PC-3 (cell line): ENCODE results near the gene PSMA7. TPM values are rescaled to one million over a fixed set of nuclear protein-coding genes. Genes with fewer than 3 reads are reported as not detected.

ENCODE experiments used
- ATAC-seq: fragments of 200-7000 bp; cut with Tn5 transposase; 2 replicates; pipeline ENCODE4 v1.9.1; 2020; ENCODE audit warnings: mild to moderate bottlenecking, moderate library complexity
- BruUV-seq: library from RNA; stranded (reverse); fragments of 400-500 nt; replicated peaks from 2 replicates; lab custom pipeline; 2021; lab: Mats Ljungman, UMichigan
- CTCF ChIA-PET: fragments of 300-600 bp; sonication (Branson Sonifier 250); formaldehyde crosslinking; loops from one replicate; lab custom pipeline; 2022; ENCODE audit warnings: antibody characterized with exemption; lab: Charles Lee
- POLR2A ChIA-PET: fragments of 300-600 bp; sonication (Branson Sonifier 250); formaldehyde crosslinking; loops from one replicate; lab custom pipeline; 2022; ENCODE audit warnings: antibody characterized with exemption; ENCODE audit not compliant: unreplicated experiment; lab: Charles Lee
- DNase-seq: peaks from one replicate; pipeline ENCODE4 v3.0.0-alpha.2; 2015
- H2AFZ ChIP-seq: fragments of 300-600 bp; sonication (generic); 2 replicates; pipeline ENCODE4 v1.6.0; 2016; ENCODE audit warnings: antibody characterized with exemption, low read length
- H3F3A ChIP-seq: fragments of 300-600 bp; sonication (generic); one replicate; pipeline ENCODE4 v1.6.0; 2017; ENCODE audit warnings: antibody characterized with exemption, low read length, control low read depth, mild to moderate bottlenecking; ENCODE audit not compliant: unreplicated experiment
- H3K27ac ChIP-seq: fragments of 300-600 bp; sonication (generic); 2 replicates; pipeline ENCODE4 v1.5.1; 2016; ENCODE audit warnings: mild to moderate bottlenecking, low read length
- H3K27me3 ChIP-seq: fragments of 300-600 bp; sonication (generic); 2 replicates; pipeline ENCODE4 v1.6.1; 2016; ENCODE audit warnings: low read length, mixed read lengths
- H3K36me3 ChIP-seq: fragments of 300-600 bp; sonication (generic); 2 replicates; pipeline ENCODE4 v1.6.1; 2016; ENCODE audit warnings: low read depth, mixed run types, low read length, mixed read lengths
- H3K4me1 ChIP-seq: fragments of 300-600 bp; sonication (generic); 2 replicates; pipeline ENCODE4 v1.5.1; 2016; ENCODE audit warnings: low read length; ENCODE audit not compliant: insufficient read depth
- H3K4me2 ChIP-seq: fragments of 300-600 bp; sonication (generic); 2 replicates; pipeline ENCODE4 v1.6.0; 2016; ENCODE audit warnings: low read length
- H3K4me3 ChIP-seq: fragments of 300-600 bp; sonication (generic); 2 replicates; pipeline ENCODE4 v1.5.1; 2016; ENCODE audit warnings: mild to moderate bottlenecking, low read length, mixed read lengths
- H3K79me2 ChIP-seq: fragments of 300-600 bp; sonication (generic); 2 replicates; pipeline ENCODE4 v1.6.1; 2017; ENCODE audit warnings: low read length, mixed read lengths
- H3K9ac ChIP-seq: fragments of 300-600 bp; sonication (generic); 2 replicates; pipeline ENCODE4 v1.6.0; 2016; ENCODE audit warnings: mild to moderate bottlenecking, low read length
- H3K9me2 ChIP-seq: fragments of 300-600 bp; sonication (generic); replicated peaks from 2 replicates; pipeline ENCODE4 v1.6.1; 2016; ENCODE audit warnings: mixed run types, low read length, mixed read lengths
- H3K9me3 ChIP-seq: fragments of 300-600 bp; sonication (generic); 2 replicates; pipeline ENCODE4 v1.6.1; 2016; ENCODE audit warnings: low read length, mixed read lengths
- H4K20me1 ChIP-seq: fragments of 300-600 bp; sonication (generic); 2 replicates; pipeline ENCODE4 v1.6.1; 2016; ENCODE audit warnings: low read length, mixed read lengths
- EZH2 ChIP-seq: fragments of 300-600 bp; sonication (generic); IDR thresholded peaks from one replicate; pipeline ENCODE4 v1.6.1; 2017; ENCODE audit warnings: antibody characterized with exemption, mild to moderate bottlenecking, low read length; ENCODE audit not compliant: unreplicated experiment
- EZH2phosphoT487 ChIP-seq: fragments of 300-600 bp; sonication (generic); IDR thresholded peaks from 2 replicates; pipeline ENCODE4 v1.6.1; 2018; ENCODE audit warnings: mild to moderate bottlenecking, antibody characterized with exemption, low read length, borderline replicate concordance
- intact Hi-C: fragments of 100-400 bp; cut with micrococcal nuclease; formaldehyde crosslinking; loops from 2 replicates; pipeline ENCODE4 v1.9.0; 2023
- total RNA-seq: library from RNA; depleted of rRNA; stranded (reverse); fragments of >200 nt; gene quantifications from 2 replicates; pipeline ENCODE4 v1.2.3, GENCODE V29; 2014
- TF ChIP-seq, protein P1 (sequence below): fragments of 300-600 bp; sonication (generic); conservative IDR thresholded peaks from 2 replicates; pipeline ENCODE4 v1.5.1; 2017; ENCODE audit warnings: antibody characterized with exemption, low read depth, mild to moderate bottlenecking, low read length

Gene PSMA7
- total RNA-seq, 1 experiment from 2014 or later = 751 TPM

DNA sequence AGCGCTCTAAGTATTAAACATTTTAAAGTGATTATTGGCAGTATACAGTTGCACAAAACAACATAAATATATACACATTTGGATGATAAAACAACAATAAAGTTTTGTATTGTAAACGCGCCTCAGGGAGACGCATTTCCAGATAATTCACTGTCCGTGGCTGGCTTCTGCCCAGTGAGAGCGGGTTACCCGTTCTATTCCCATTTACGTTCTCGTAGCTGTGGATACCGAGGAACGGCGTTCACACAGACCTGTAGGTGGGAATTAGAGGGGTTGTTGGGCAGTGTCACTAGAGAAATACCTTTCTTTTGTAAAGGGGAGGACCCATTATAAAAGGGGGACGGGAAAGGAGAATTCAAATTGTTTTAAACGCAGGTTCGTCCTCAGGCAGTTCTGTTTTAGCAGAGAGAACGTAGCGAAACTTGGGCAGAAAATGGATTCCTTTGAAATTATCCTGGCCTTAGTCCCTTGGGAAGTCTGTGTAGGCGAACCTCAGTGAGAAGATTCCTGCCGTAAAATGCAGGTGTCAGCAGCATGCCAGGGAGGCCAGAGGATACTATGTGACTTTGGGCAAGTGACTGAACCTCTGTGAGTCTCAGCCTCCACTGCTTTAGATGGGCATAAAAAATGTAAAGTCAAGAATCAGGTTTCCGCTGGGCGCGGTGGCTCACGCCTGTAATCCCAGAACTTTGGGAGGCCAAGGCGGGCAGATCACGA, 40.4 kb upstream of the PSMA7 start:
- TF ChIP-seq EZH2 (no peak), EZH2phosphoT487 (no peak)
- TF ChIP-seq, protein P1, sequence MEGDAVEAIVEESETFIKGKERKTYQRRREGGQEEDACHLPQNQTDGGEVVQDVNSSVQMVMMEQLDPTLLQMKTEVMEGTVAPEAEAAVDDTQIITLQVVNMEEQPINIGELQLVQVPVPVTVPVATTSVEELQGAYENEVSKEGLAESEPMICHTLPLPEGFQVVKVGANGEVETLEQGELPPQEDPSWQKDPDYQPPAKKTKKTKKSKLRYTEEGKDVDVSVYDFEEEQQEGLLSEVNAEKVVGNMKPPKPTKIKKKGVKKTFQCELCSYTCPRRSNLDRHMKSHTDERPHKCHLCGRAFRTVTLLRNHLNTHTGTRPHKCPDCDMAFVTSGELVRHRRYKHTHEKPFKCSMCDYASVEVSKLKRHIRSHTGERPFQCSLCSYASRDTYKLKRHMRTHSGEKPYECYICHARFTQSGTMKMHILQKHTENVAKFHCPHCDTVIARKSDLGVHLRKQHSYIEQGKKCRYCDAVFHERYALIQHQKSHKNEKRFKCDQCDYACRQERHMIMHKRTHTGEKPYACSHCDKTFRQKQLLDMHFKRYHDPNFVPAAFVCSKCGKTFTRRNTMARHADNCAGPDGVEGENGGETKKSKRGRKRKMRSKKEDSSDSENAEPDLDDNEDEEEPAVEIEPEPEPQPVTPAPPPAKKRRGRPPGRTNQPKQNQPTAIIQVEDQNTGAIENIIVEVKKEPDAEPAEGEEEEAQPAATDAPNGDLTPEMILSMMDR = no peak
- intact Hi-C loops = loop anchor here (2.0 kb wide), 1 partner anchor 55 kb away; the partner anchor contains the start of gene OSBPL2
- CTCF ChIA-PET = no interaction called here
- Histone ChIP-seq H3K9me2 (no peaks in the 10 kb centered on the region), H3K27ac (peak overlapping the region; percentile 70), H3K9me3 (no peaks in the 10 kb centered on the region), H3K36me3 (peaks cover 4% of the 10 kb centered on the region; the same call in 1 of the 2 replicates), H3K9ac (peak overlapping the region; percentile 99), H3K27me3 (no peaks in the 10 kb centered on the region), H3K4me2 (peak overlapping the region; percentile 100), H2AFZ (peak overlapping the region; percentile 70), H4K20me1 (no peaks in the 10 kb centered on the region), H3F3A (peaks cover 7% of the 10 kb centered on the region), H3K4me3 (peak overlapping the region; percentile 98), H3K79me2 (peaks cover 67% of the 10 kb centered on the region), H3K4me1 (peaks cover 11% of the 10 kb centered on the region)
- TSS peak; percentile 64 for BruUV-seq
- POLR2A ChIA-PET = no interaction called here
- ATAC-seq (no peak), DNase-seq (no peak)

DNA sequence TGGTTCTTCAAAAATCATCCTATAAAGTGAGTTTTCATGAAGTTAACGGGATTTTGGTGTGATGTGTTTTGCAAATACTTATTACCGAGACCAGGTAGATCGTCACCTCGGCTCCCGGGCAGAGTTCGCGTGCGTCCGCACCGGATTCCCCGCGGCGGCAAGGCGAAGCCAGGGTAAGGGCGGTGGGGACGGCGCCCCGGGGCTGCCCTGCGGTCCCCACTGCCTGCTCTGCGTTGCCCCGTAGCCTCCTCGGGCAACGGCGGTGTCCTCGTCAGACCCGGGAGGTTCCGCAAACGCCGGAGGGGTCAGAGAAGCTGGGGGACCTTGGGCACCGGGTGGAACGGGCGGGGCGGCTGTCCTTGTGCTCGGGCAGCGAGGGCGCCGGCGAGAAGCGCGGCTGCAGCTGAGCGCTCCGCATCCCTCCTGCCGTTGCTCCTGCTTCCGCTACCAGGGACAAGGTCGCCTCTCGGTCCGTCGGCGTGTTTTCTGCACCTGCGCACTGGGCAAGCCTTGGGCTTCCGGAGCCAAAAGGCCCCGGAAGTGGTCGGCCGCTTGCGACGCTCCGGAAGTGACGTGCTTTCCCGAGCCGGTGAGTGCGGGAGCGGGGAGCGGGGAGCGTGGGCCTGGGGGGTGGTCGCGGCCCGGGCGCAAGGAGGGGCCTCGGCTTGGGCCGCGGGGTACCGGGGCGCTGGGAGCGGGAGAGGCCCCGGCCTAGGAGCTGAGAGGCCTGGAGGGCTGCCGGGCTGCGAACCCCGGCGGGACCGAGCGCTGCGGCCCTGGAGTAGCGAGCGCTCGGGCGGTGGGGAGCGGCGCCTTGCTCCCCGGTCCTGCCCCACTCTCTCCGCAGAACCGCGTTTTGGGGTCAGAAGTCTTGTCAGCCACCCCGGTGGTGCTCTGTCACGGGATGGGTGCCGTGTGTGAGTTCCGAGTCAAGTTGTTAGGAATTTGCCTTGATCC, 39.6 kb upstream of the PSMA7 start, which contains the start of gene MTG2:
TSS of gene MTG2 (plus strand) at position 560 of the 957 bp plus-strand sequence. CDS start 10,393 bp downstream, outside the sequence.
- BruUV-seq = no TSS peak
- POLR2A ChIA-PET = no interaction called here
- CTCF ChIA-PET = no interaction called here

More for the DNA sequence above, 39.6 kb upstream of the PSMA7 start, which contains the start of gene MTG2:
- Histone ChIP-seq H3K27me3 (no peaks in the 10 kb centered on the region), H3K4me2 (peak within 1 kb of the TSS; percentile 100), H3F3A (peaks cover 7% of the 10 kb centered on the region), H3K9ac (peak within 1 kb of the TSS; percentile 99), H3K36me3 (peaks cover 4% of the 10 kb centered on the region; the same call in 1 of the 2 replicates), H2AFZ (peak within 1 kb of the TSS; percentile 70), H4K20me1 (no peaks in the 10 kb centered on the region), H3K4me1 (peaks cover 11% of the 10 kb centered on the region), H3K9me2 (no peaks in the 10 kb centered on the region), H3K27ac (peak within 1 kb of the TSS; percentile 70), H3K4me3 (peak within 1 kb of the TSS; percentile 98), H3K9me3 (no peaks in the 10 kb centered on the region), H3K79me2 (peaks cover 59% of the 10 kb centered on the region)
- DNase-seq (peak; percentile 98), ATAC-seq (peak; percentile 98)
- TF ChIP-seq EZH2 (no peak), EZH2phosphoT487 (no peak)
- TF ChIP-seq, protein P1 = no peak
- intact Hi-C loops = loop anchor here (2.0 kb wide), 1 partner anchor 56 kb away; the partner anchor contains the start of gene OSBPL2
